GM12878 (cell line): Measurements from ENCODE around the gene SPDYC. TPM values are rescaled to one million over a fixed set of nuclear protein-coding genes. Genes with fewer than 3 reads are reported as not detected.

Experiments used
- CBX3 ChIP-seq: fragments of 200-600 bp; sonication (generic); IDR thresholded peaks from 2 replicates; pipeline ENCODE4 v1.6.1; 2016; ENCODE audit warnings: low read depth, borderline replicate concordance
- CREB1 ChIP-seq: IDR thresholded peaks from 2 replicates; pipeline ENCODE4 v1.6.1; 2012; ENCODE audit warnings: low read depth, mild to moderate bottlenecking, inconsistent platforms
- IRF4 ChIP-seq: IDR thresholded peaks from 2 replicates; pipeline ENCODE4 v1.6.1; 2011; ENCODE audit warnings: low read depth, low read length
- MEF2A ChIP-seq: IDR thresholded peaks from 2 replicates; pipeline ENCODE4 v1.6.1; 2011; ENCODE audit warnings: low read depth, mild to moderate bottlenecking, low read length, moderate library complexity; ENCODE audit not compliant: insufficient read depth
- PML ChIP-seq: IDR thresholded peaks from 2 replicates; pipeline ENCODE4 v1.6.1; 2012; ENCODE audit warnings: low read length, inconsistent platforms
- RUNX3 ChIP-seq: IDR thresholded peaks from 2 replicates; pipeline ENCODE4 v1.6.1; 2012; ENCODE audit warnings: low read length, inconsistent platforms
- SREBF2 ChIP-seq: IDR thresholded peaks from 2 replicates; pipeline ENCODE4 v1.6.1; 2012; ENCODE audit warnings: mild to moderate bottlenecking, low read length
- TCF3 ChIP-seq: IDR thresholded peaks from 2 replicates; pipeline ENCODE4 v1.6.1; 2012; ENCODE audit warnings: low read depth, mild to moderate bottlenecking, low read length, borderline replicate concordance; ENCODE audit not compliant: insufficient read depth
- ZZZ3 ChIP-seq: IDR thresholded peaks from 2 replicates; pipeline ENCODE4 v1.6.1; 2011; ENCODE audit warnings: low read depth; ENCODE audit not compliant: control insufficient read depth, insufficient read length
- polyA plus RNA-seq, 11 experiments: library from polyadenylated mRNA; depleted of rRNA in 4 of 11; unstranded in 6 of 11; stranded (reverse) in 5 of 11; fragments of >200 nt; fragmentation: Nextera tagmentation in 4 of 11; fragmentation: Illumina TruSeq in 1 of 11; extraction: Ambion mirVana in 4 of 11; extraction: Trizol in 1 of 11; gene quantifications; 1 replicate in 1 of 11; 2 replicates in 10 of 11; pipeline versions ENCODE4 v1.2.1 to v1.2.3, GENCODE V29; 2011 to 2016; ENCODE audit warnings: inconsistent platforms in 2 of 11, missing spikeins in 2 of 11, low read depth in 1 of 11
- total RNA-seq, 4 experiments: library from RNA; depleted of rRNA in 3 of 4; stranded (reverse); fragments of >200 nt in 3 of 4; fragmentation: Illumina TruSeq in 1 of 4; extraction: Trizol in 1 of 4; gene quantifications; 2 replicates each; pipeline versions ENCODE4 v1.2.1 to v1.2.3, GENCODE V29; 2013 to 2021
- TF ChIP-seq, protein P1 (sequence below): fragments of 450-650 bp; IDR thresholded peaks from 2 replicates; pipeline ENCODE4 v1.6.1; 2017; ENCODE audit warnings: borderline replicate concordance
- TF ChIP-seq, protein P2 (sequence below): fragments of 450-650 bp; IDR thresholded peaks from 2 replicates; pipeline ENCODE4 v1.6.1; 2014; ENCODE audit warnings: mild to moderate bottlenecking
- TF ChIP-seq, protein P3 (sequence below): IDR thresholded peaks from 2 replicates; pipeline ENCODE4 v1.6.1; 2012; ENCODE audit warnings: low read depth, low read length, improper control_type of control experiment

The SPDYC gene
- total and polyA plus RNA-seq, 10 of the 15 experiments (the other 5 are each of a cell fraction or from before 2014, with no cell fraction given) = not detected

DNA sequence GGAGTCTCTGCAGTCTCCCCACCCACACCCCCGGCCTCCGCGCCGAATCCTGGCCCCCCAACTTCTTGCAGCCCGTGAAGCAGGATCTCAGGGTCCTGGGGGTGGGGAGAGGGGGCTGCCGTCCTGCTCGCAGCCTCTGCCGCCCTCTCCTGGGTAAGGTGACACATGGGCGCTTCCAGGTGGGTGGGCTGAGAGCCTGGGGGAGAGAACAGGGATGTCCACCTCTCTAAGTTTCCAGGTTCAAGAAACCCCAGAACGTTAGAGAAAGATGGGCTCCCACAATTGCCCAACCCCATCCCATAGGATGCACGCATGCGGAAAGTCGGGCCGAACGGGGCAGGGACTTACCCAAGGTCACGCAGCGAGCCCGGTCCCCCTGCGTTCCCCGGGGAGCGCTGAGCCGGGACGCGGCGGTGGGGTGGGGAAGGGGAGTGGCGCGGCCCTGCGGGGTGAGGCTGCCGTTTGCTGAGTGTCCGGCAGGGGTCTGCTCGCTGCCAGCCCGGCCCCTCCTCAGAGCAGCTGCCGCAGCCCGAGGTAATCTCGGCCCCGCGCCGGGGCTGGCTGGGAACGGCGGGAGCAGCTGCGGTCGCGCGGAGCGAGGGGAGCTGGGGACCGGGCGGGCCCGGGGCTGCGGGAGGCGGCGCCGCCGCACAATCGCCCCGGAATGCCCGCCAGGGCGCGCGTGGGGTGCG is 11.0 kb downstream of the SPDYC start (continued):
- TF ChIP-seq ZZZ3 = no peak
- TF ChIP-seq, protein P1, sequence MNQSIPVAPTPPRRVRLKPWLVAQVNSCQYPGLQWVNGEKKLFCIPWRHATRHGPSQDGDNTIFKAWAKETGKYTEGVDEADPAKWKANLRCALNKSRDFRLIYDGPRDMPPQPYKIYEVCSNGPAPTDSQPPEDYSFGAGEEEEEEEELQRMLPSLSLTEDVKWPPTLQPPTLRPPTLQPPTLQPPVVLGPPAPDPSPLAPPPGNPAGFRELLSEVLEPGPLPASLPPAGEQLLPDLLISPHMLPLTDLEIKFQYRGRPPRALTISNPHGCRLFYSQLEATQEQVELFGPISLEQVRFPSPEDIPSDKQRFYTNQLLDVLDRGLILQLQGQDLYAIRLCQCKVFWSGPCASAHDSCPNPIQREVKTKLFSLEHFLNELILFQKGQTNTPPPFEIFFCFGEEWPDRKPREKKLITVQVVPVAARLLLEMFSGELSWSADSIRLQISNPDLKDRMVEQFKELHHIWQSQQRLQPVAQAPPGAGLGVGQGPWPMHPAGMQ = no peak
- no peak for TF ChIP-seq IRF4
- no peak for TF ChIP-seq MEF2A
- TF ChIP-seq CBX3 = no peak
- TF ChIP-seq TCF3 = no peak
- TF ChIP-seq SREBF2 = no peak
- TF ChIP-seq, protein P2, sequence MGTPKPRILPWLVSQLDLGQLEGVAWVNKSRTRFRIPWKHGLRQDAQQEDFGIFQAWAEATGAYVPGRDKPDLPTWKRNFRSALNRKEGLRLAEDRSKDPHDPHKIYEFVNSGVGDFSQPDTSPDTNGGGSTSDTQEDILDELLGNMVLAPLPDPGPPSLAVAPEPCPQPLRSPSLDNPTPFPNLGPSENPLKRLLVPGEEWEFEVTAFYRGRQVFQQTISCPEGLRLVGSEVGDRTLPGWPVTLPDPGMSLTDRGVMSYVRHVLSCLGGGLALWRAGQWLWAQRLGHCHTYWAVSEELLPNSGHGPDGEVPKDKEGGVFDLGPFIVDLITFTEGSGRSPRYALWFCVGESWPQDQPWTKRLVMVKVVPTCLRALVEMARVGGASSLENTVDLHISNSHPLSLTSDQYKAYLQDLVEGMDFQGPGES = no peak
- TF ChIP-seq, protein P3, sequence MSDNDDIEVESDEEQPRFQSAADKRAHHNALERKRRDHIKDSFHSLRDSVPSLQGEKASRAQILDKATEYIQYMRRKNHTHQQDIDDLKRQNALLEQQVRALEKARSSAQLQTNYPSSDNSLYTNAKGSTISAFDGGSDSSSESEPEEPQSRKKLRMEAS = 0 out of 2 replicates have a peak, but pooled peaks have one; percentile 11
- no peak for TF ChIP-seq PML
- TF ChIP-seq RUNX3 = peak; percentile 33
- TF ChIP-seq CREB1 = no peak
